ENCODE results near the gene ABHD3. TPM values are rescaled to one million over a fixed set of nuclear protein-coding genes. Genes with fewer than 3 reads are reported as not detected.
"Not testable (repeated sequence)": the region's sequence is repeated elsewhere in the genome, so short reads cannot be mapped to it uniquely, and the experiment has no call there.

Gene ABHD3
- total and polyA plus RNA-seq, 4 experiments from 2014 or later, result 35.0 to 65.6 (median 53.5) TPM

- H3K4me3 Mint-ChIP-seq, result no peak overlapping the region
- CTCF ChIA-PET (ENCODE audit: partially characterized antibody), result interaction anchor here (0.7 to 1.1 kb wide), 2 partner anchors 13 to 27 kb away, joined by 3 to 4 read pairs; no protein-coding TSS in a partner anchor
- H3K27me3 ChIP-seq (ENCODE audit: insufficient read depth, low read length), result no peaks in the 10 kb centered on the region
- H3K27me3 Mint-ChIP-seq, result no peaks in the 10 kb centered on the region
- peaks cover 0 to 3% (median 1%) of the 10 kb centered on the region in 4 donors for H3K4me1 Mint-ChIP-seq
- H3K9me3 ChIP-seq (ENCODE audit: control insufficient read depth in 1 of 2, low read length in 2 of 2), result no peaks in the 10 kb centered on the region
- intact Hi-C loops (cut with micrococcal nuclease), result no loop called here
- no peak for DNase-seq
- H3K36me3 Mint-ChIP-seq, result peaks cover 3 to 4% of the 10 kb centered on the region in 2 donors
- H3K4me1 ChIP-seq (ENCODE audit: insufficient read depth, low read length), result no peaks in the 10 kb centered on the region
- no peaks in the 10 kb centered on the region for H3K9me3 Mint-ChIP-seq
- no peak overlapping the region for H3K4me3 ChIP-seq (ENCODE audit: low read length in 2 of 2)
- H3K27ac ChIP-seq (ENCODE audit: low read depth, low read length), result no peak overlapping the region
- H3K27ac Mint-ChIP-seq, result peak overlapping the region in 2 of 7 donors; percentile 25 to 75
- POLR2A ChIA-PET (ENCODE audit: partially characterized antibody), result no interaction called here
- H3K36me3 ChIP-seq (ENCODE audit: insufficient read depth, low read length), result no peaks in the 10 kb centered on the region
Observed at GRCh38 chr18:21638822-21639221, 65.8 kb downstream of the ABHD3 start.

DNA sequence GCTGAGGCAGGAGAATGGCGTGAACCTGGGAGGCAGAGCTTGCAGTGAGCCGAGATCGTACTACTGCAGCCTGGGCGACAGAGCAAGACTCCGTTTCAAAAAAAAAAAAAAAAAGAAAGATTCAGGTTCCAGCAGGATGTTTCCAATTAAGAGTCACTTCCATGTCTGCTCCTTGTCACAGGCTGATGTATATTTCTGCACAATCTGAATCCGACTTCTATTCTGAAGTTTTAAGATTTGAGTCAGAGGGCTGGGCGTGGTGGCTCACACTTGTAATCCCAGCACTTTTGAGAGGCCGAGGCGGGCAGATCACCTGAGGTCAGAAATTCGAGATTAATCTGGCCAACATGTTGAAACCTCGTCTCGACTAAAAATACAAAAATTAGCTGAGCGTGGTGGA is 67.8 kb downstream of the ABHD3 start:
- Mint-ChIP-seq H3K4me3 (no peak overlapping the region), H3K9me3 (no peaks in the 10 kb centered on the region), H3K27me3 (no peaks in the 10 kb centered on the region), H3K27ac (peak overlapping the region in 2 of 7 donors; percentile 42 to 46), H3K36me3 (peaks cover 4 to 7% of the 10 kb centered on the region in 2 donors), H3K4me1 (peaks cover 0 to 3% (median 1%) of the 10 kb centered on the region in 4 donors)
- intact Hi-C loops (cut with micrococcal nuclease), result no loop called here
- H3K4me1 ChIP-seq (ENCODE audit: insufficient read depth, low read length), result no peaks in the 10 kb centered on the region
- no peak overlapping the region for H3K4me3 ChIP-seq (ENCODE audit: low read length in 2 of 2)
- H3K27ac ChIP-seq (ENCODE audit: low read depth, low read length), result no peak overlapping the region
- no peaks in the 10 kb centered on the region for H3K9me3 ChIP-seq (ENCODE audit: control insufficient read depth in 1 of 2, low read length in 2 of 2)
- no peaks in the 10 kb centered on the region for H3K27me3 ChIP-seq (ENCODE audit: insufficient read depth, low read length)
- H3K36me3 ChIP-seq (ENCODE audit: insufficient read depth, low read length), result no peaks in the 10 kb centered on the region
- no peak for DNase-seq
- POLR2A ChIA-PET (ENCODE audit: partially characterized antibody), result interaction anchor here (0.7 kb wide), 1 partner anchor 8 kb away, joined by 3 read pairs; no protein-coding TSS in a partner anchor
- CTCF ChIA-PET (ENCODE audit: partially characterized antibody), result interaction anchor here (1.2 kb wide), 1 partner anchor 36 kb away, joined by 3 read pairs; no protein-coding TSS in a partner anchor

GRCh38 chr18:21634588-21635199 is 69.9 kb downstream of the ABHD3 start:
- H3K4me3 ChIP-seq (ENCODE audit: low read length in 2 of 2), result no peak overlapping the region
- Mint-ChIP-seq H3K27me3 (no peaks in the 10 kb centered on the region), H3K36me3 (peaks cover 4 to 20% of the 10 kb centered on the region in 2 donors), H3K9me3 (no peaks in the 10 kb centered on the region), H3K4me1 (peaks cover 0 to 3% (median 1%) of the 10 kb centered on the region in 4 donors), H3K4me3 (no peak overlapping the region), H3K27ac (peak overlapping the region in 2 of 7 donors; percentile 32 to 89)
- H3K27ac ChIP-seq (ENCODE audit: low read depth, low read length), result no peak overlapping the region
- H3K36me3 ChIP-seq (ENCODE audit: insufficient read depth, low read length), result peaks cover 5% of the 10 kb centered on the region
- no peaks in the 10 kb centered on the region for H3K27me3 ChIP-seq (ENCODE audit: insufficient read depth, low read length)
- POLR2A ChIA-PET (ENCODE audit: partially characterized antibody), result no interaction called here
- intact Hi-C loops (cut with micrococcal nuclease), result no loop called here
- no peaks in the 10 kb centered on the region for H3K9me3 ChIP-seq (ENCODE audit: control insufficient read depth in 1 of 2, low read length in 2 of 2)
- no peak for DNase-seq
- H3K4me1 ChIP-seq (ENCODE audit: insufficient read depth, low read length), result no peaks in the 10 kb centered on the region
- CTCF ChIA-PET (ENCODE audit: partially characterized antibody), result interaction anchor here (2.1 kb wide), 1 partner anchor 34 kb away, joined by 5 read pairs; the partner anchor contains the start of gene ESCO1

GRCh38 chr18:21632393-21632792 is 72.2 kb downstream of the ABHD3 start:
- Mint-ChIP-seq H3K36me3 (peaks cover 14 to 38% of the 10 kb centered on the region in 2 donors), H3K27me3 (no peaks in the 10 kb centered on the region), H3K4me3 (no peak overlapping the region), H3K9me3 (no peaks in the 10 kb centered on the region), H3K4me1 (peaks cover 9 to 19% (median 15%) of the 10 kb centered on the region in 4 donors), H3K27ac (no peak overlapping the region)
- no peaks in the 10 kb centered on the region for H3K27me3 ChIP-seq (ENCODE audit: insufficient read depth, low read length)
- no peak overlapping the region for H3K27ac ChIP-seq (ENCODE audit: low read depth, low read length)
- no peak overlapping the region for H3K4me3 ChIP-seq (ENCODE audit: low read length in 2 of 2)
- ChIA-PET CTCF (ENCODE audit: partially characterized antibody) (interaction anchor here (0.6 to 1.5 kb wide), 6 partner anchors 10 to 218 kb away, joined by 3 to 4 read pairs (median 3); no protein-coding TSS in a partner anchor), POLR2A (ENCODE audit: partially characterized antibody) (no interaction called here)
- H3K9me3 ChIP-seq (ENCODE audit: control insufficient read depth in 1 of 2, low read length in 2 of 2), result no peaks in the 10 kb centered on the region
- peaks cover 13% of the 10 kb centered on the region for H3K36me3 ChIP-seq (ENCODE audit: insufficient read depth, low read length)
- DNase-seq, result peak in 1 of 5 donors; percentile 6
- peaks cover 16% of the 10 kb centered on the region for H3K4me1 ChIP-seq (ENCODE audit: insufficient read depth, low read length)
- intact Hi-C loops (cut with micrococcal nuclease), result no loop called here

DNA sequence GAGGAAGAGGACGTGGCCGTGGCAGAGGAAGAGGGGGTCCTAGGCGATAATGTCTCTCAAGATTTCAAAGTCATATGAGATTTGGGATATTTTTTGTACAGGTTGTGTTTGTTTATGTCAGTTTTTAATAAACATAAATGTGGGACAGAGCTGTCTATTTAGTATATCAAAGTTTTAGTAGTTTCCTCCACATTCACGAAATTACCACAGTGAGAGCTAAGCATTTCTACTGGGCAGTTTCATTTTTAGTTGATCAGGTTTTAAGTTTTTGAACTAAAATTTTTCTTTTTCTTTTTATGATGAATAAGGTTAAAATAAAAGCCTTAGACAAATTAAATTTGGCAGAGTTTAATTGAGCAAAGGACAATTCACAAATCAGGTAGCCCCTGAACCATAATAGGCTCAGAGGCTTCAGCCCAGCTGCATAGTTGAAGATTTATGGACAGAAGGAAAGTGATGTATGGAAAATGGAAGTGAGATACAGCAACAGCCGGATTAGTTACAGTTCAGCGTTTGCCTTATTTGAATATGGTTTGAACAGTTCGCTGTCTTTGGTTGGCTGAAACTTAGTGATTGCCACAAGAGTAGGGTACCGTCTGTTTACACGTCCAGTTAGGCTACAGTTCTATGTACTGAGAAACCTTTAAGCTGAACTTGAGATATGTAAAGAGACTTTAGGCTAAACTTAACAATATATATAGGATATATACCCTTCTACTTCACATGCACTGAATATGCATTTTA is 75.3 kb downstream of the ABHD3 start:
- intact Hi-C loops (cut with micrococcal nuclease), result no loop called here
- Mint-ChIP-seq H3K27ac (peak overlapping the region; percentile 53 to 94 (median 77)), H3K36me3 (peaks cover 21 to 45% of the 10 kb centered on the region in 2 donors), H3K4me1 (peaks cover 9 to 19% (median 15%) of the 10 kb centered on the region in 4 donors), H3K9me3 (peaks cover 0 to 1% (median 0%) of the 10 kb centered on the region in 8 donors), H3K27me3 (no peaks in the 10 kb centered on the region), H3K4me3 (peak overlapping the region in 6 of 8 donors; percentile 14 to 50 (median 42))
- peaks cover 16% of the 10 kb centered on the region for H3K4me1 ChIP-seq (ENCODE audit: insufficient read depth, low read length)
- H3K27me3 ChIP-seq (ENCODE audit: insufficient read depth, low read length), result no peaks in the 10 kb centered on the region
- peaks cover 19% of the 10 kb centered on the region for H3K36me3 ChIP-seq (ENCODE audit: insufficient read depth, low read length)
- POLR2A ChIA-PET (ENCODE audit: partially characterized antibody), result interaction anchor here (0.9 to 1.3 kb wide), 4 partner anchors 10 to 29 kb away, joined by 3 to 6 read pairs (median 6); partner anchors contain the start of genes ESCO1 and SNRPD1
- no peak overlapping the region for H3K4me3 ChIP-seq (ENCODE audit: low read length in 2 of 2)
- H3K27ac ChIP-seq (ENCODE audit: low read depth, low read length), result no peak overlapping the region
- CTCF ChIA-PET (ENCODE audit: partially characterized antibody), result interaction anchor here (1.3 to 1.8 kb wide), 2 partner anchors 17 to 29 kb away, joined by 4 to 6 read pairs; partner anchors contain the start of genes ESCO1 and SNRPD1
- no peak for DNase-seq
- H3K9me3 ChIP-seq (ENCODE audit: control insufficient read depth in 1 of 2, low read length in 2 of 2), result no peaks in the 10 kb centered on the region

GRCh38 chr18:21621640-21622039 is 82.9 kb downstream of the ABHD3 start:
- Mint-ChIP-seq H3K36me3 (peaks cover 30 to 43% of the 10 kb centered on the region in 2 donors), H3K27ac (peak overlapping the region in 1 of 7 donors; percentile 7), H3K4me1 (peaks cover 13 to 22% (median 16%) of the 10 kb centered on the region in 4 donors)
- intact Hi-C loops (cut with micrococcal nuclease); H3K9me3 ChIP-seq (ENCODE audit: control insufficient read depth in 1 of 2, low read length in 2 of 2); H3K27me3 ChIP-seq (ENCODE audit: insufficient read depth, low read length); H3K27ac ChIP-seq (ENCODE audit: low read depth, low read length); H3K9me3 Mint-ChIP-seq; H3K4me3 ChIP-seq (ENCODE audit: low read length in 2 of 2); H3K27me3 Mint-ChIP-seq; DNase-seq; H3K4me3 Mint-ChIP-seq: not testable (repeated sequence)
- ChIA-PET CTCF (ENCODE audit: partially characterized antibody) (interaction anchor here (1.5 kb wide), 1 partner anchor 21 kb away, joined by 6 read pairs; the partner anchor contains the start of gene ESCO1), POLR2A (ENCODE audit: partially characterized antibody) (interaction anchor here (0.8 kb wide), 1 partner anchor 21 kb away, joined by 4 read pairs; the partner anchor contains the start of gene ESCO1)
- Histone ChIP-seq H3K4me1 (ENCODE audit: insufficient read depth, low read length) (peaks cover 16% of the 10 kb centered on the region), H3K36me3 (ENCODE audit: insufficient read depth, low read length) (peaks cover 21% of the 10 kb centered on the region)

Data from CD4-positive, alpha-beta memory T cell (primary cell).